Fibroblast of upper back skin (primary cell): ENCODE measurements around the gene RBBP4.
A peak's percentile ranks its signal among the peaks of the same experiment; 100 is the strongest.
"Not testable (repeated sequence)": the region's sequence is repeated elsewhere in the genome, so short reads cannot be mapped to it uniquely, and the experiment has no call there.

Source experiments
- DNase-seq: peaks from one replicate; pipeline ENCODE4 v3.0.0-alpha.2; 2013

The RBBP4 gene

DNA sequence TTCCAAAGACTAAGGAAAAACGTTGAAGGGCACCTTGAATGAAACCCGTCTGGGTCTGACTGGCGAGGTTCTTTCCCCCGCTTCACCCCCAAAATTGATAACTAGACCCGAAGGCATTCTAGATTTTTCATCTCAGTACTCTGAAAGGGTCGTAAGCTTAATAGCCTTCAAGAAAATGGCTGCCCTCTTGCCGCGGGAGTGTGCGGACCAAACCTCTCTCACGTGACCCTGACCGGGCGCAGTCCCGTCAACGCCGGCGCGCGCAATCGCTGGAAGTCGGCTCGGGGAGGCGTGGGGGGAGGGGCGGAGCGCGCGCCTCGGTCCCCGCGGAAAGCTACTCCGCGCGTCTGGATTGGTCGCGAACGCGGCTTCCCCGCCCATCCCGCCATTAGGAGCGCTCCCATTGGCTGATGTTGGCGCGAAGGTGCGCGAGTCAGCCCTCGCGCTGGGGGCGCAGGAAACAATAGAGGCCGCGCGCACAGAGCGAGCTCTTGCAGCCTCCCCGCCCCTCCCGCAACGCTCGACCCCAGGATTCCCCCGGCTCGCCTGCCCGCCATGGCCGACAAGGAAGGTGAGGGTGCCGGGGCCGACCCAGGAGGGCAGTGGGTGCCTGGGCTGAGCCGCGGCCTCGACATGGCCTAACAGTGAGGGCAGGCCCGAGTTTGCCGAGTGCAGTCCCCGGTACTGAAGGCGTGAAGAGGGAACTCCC is at the start of gene RBBP4:
Gene RBBP4, plus strand, starts transcription at position 457 of the 709 bp plus-strand sequence. Its CDS starts 99 bp downstream, at position 556.
- peak; percentile 97 for DNase-seq

DNA sequence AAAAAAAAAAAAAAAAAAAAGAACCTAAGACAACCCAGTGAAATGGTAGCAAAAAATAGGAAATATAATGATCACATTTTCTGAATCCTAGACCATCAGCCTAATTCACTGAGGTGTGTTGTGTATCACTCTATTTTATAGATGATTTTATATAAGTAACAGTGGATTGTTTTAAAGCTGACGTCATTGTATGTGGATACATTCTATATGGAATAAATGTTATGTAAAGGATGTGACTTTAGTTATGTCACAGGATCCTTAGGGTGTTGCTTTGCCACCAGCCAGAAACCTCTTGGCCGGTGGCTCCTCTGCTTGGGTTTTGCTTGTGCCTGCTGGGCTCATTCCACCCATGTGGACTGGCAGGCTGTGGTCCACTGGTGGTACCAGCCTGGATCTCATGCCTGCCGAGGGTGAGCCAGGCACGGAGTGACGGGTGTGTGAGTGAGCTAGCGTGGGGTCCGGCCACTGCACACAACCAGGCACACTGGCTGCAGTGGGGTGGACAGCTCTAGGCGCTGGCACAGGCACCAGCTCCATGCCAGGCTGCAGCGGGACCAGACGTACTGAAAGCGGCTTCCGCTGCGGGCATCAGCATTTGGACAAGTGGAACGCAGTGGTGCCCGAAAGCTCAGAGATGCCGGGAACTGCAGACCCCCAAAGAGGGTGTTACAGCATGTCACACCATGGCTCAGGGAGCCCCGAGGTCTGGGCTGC is 45.1 kb upstream of the RBBP4 start:
- DNase-seq, result no peak

DNA sequence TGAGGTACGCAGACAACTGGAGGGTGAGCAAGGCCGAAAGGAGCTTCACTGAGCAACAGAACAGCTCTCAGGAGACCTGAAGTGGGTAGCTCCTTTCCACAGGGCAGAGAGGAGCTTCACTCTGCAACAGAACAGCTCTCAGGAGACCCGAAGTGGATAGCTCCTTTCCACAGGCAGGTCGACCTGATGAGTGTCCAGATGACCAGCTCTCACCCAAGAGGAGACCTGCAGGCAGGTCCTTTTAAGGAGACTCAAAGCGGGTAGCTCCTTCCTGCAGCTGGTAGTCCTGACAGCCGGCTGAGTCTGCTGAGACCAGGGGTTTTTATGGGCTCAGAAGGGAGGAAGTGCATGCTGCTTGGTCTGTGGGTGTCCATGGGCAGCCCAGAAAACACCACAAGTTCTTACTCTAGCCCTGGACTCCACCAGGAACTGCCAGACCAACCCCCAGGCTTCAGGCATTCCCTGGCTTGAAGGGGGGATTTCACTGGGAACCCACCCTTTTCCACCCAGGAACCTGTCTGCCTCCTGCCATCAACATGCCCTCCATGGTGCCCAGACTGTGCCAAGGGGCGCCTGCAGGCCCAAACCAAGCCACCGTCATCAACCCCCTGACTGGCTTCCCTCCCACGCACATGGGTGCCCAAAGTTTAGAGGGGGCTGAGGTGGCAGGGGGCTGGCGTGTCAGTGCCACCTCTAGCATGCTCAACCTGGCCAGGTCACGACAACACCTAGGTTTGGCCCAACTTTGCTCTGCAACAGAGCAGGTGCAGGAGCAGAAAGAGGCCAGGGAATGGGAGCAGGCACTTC is 44.2 kb upstream of the RBBP4 start:
- no peak for DNase-seq

DNA sequence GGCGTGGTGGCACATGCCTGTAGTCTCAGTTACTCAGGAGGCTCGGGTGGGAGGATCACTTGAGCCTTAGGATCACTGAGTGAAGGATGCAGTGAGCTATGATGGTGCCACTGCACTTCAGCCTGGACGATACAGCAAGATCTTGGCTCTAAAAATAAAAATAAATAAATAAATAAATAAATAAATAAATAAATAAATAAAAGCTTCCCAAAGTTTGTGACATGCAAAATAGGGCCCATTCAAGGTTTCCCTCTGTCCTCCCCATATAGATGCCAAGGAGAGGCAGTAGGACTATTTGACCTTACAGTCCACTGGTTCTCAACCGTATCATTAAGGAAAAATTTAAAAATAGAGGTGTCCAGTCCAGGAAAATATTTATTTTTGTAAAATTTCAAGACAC is 41.8 kb upstream of the RBBP4 start:
- no peak for DNase-seq

DNA sequence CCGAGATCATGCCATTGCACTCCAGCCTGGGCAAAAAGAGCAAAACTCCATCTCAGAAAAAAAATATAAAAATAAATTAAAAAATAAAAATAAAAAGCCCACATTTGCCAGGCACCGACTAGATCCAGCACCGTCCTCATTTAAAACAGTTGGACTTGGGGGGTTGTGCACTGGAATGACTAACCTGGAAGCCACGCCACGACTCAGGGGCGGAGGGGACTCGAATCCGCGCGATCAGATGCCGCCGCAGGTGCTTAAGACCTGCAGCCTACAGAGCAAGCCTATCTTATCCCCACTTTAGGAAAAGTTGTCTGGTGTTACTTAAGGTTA is 39.2 kb upstream of the RBBP4 start:
- no peak for DNase-seq

DNA sequence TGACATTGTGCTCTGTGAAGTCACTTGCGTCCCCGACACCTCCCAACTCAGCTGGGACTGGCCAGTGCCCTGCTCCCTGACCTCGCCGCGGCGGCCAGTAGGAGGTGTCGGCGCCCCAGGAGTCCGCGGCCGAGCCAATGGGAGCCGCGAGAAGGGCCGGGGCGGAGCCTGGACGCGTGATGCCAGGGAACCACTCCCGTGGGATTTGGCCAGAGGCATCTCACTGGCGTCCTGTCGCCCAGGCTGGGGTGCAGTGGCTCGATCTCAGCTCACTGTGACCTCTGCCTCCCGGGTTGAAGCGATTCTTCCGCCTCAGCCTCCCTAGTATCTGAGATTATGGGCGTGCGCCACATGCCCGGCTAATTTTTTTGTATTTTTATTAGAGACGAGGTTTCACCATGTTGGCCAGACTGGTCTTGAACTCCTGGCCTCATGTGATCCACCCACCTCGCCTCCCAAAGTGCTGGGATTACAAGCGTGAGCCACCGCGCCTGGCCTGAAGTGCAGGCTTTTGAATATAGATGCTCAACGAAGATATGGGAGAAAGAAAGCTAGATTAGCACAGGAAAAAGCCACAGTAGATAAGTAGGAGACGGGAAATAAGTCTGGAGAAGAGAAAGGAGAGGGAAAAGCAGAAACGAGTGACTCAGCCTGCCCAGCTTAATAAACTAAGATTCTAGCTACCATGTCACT is 38.7 kb upstream of the RBBP4 start:
- DNase-seq, result peak; percentile 71

DNA sequence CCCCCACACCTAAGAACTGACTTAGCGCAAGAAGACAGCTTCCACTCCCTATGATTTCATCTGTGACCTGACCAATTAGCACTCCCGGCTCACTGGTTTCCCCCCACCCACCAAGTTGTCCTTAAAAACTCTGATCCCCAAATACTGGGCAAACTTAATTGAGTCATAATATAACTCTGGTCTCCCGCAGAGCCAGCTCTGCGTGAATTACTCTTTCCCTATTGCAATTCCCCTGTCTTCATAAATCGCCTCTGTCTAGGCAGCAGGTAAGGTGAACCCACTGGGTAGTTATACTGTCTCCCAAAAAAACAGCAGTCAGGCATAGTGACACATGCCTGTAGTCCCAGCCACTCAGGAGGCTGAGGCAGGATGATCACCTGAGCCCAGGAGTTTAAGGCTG is 37.5 kb upstream of the RBBP4 start:
- no peak for DNase-seq

DNA sequence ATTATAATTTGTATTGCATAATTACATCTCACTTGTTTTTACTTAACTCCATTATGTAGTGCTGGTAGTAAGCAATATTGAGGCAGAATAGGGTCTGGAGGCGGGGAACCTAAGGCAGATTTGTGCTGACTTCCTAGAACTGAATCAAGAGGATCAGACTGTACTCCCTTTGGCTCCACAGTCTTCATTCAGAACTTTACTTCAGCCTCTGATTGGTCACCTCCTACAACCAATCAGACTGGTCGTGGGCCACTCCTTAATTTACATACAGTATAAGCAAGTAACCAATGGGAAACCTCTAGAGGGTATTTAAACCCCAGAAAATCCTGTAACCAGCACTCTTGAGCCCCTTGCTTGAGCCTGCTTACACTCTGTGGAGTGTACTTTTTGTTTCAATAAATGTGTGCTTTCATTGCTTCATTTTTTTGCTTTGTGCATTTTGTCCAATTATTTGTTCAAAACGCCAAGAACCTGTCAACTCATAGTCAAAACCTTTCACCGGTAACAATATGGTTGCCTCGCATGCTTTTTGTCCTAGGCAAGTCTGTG is 32.3 kb upstream of the RBBP4 start:
- DNase-seq, result no peak

DNA sequence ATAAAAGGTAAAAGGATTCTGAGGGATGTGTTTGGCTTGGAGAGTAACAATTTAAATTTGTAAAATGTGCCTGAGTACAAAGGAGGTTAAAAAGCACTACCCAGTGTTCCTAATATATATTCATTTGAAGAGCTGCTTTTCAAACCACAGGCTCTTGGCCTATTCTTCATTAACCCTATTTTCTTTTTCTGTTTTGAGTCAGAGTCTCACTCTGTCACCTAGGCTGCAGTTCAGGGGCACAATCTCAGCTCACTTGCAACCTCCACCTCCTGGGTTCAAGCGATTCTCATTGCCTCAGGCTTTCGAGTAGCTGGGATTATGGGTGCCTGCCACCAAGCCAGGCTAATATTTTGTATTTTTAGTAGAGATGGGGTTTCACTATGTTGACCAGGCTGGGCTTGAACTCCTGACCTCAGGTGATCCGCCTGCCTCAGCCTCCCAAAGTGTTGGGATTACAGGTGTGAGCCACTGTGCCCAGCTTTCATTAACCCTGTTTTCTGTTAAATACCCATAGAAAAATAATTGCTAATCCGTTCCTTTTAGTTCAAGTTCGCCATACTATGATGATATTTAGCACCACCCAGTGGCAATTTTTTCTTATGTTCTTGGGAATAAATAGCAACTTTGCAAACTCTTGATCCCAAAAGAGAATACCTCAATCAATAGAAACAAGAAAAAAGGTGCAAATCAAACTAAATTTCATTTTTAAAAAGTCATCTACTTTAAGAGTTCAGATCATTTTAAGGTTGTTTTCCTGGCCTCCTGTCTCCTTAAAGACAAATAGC is 31.1 kb upstream of the RBBP4 start:
- peak; percentile 20 for DNase-seq

DNA sequence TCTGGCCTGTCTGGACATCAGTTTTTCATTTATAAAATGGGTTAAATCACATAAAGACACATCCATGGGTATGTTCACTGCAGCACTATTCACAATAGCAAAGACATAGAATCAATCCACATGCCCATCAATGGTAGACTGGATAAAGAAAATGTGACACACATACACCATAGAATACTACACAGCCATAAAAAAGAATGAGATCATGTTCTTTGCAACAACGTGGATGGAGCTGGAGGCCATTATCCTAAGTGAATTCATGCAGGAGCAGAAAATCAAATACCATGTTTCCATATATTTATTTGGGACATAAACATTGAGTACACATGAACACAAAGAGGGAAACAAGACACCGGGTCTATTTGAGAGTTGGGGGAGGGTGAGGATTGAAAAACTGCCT is 28.8 kb upstream of the RBBP4 start:
- DNase-seq, result no peak

DNA sequence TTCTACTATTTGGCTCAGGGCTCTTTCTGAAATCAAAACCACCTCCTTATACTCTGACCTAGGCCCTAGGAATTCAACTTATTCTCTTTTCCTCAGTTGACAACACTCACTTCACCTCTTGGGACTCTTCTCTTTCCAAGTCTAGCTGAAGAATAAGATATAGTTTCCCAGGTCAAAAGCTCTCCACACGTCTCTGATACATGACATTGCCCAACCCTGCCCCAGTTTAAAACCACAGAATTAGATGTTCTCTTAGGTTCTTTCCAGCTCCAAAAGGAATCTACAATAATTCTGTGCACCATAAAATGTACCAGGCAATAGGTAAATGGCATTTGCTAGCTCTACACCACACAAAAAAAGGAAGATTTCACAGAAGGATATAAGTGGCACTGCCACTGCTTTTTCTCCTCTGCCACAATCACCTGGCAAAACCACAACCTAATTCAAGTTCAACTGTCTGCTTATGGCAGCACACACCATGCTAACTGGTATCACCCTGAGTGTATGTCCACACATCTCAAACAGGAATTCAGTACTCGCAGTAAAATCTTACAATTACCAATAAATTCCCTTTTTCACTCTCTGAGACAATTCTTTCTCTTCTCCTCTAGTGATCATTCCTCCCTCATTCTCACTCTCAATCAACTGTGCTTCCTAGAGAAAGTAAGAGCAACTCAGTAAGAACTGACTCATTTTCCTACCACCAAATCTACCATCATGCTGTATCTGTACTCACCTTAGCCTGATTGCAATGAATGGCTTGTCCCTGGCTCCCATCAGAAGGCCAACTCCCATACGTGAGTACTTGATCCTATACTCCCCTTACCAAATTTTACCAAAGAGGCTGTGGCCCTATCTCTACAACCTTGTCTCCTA is 28.0 kb upstream of the RBBP4 start:
- DNase-seq, result no peak

DNA sequence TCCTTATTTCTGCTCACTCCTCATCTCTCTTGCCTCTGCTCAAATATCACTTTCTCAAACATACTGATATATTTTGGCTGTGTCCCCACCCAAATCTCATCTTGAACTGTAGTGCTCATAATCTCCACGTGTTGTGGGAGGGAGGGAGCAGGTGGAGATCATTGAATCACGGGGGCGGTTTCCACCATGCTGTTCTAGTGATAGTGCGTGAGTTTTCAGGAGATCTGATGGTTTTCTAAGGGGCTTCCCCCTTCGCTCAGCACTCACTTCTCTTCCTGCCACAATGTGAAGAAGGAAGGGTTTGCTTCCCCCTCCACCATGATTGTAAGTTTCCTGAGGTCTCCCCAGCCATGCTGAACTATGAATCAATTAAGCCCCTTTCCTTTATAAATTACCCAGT is 27.2 kb upstream of the RBBP4 start:
- DNase-seq, result no peak

DNA sequence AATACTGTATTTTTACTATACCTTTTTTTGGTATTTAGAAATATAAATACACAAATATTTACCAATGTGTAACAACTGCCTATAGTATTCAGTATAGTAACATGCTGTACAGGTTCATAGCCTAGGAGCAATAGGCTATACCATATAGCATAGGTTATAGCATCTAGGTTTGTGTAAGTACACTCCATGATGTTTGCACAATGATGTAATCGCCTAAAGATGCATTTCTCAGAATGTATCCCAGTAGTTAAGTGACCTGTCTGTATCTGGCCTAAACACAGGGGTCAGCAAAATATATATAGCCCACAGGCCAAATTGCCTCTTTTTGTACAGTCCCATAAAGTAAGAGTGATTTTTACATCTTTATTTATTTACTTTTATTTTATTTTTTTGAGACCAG is 24.8 kb upstream of the RBBP4 start:
- DNase-seq, result no peak

DNA sequence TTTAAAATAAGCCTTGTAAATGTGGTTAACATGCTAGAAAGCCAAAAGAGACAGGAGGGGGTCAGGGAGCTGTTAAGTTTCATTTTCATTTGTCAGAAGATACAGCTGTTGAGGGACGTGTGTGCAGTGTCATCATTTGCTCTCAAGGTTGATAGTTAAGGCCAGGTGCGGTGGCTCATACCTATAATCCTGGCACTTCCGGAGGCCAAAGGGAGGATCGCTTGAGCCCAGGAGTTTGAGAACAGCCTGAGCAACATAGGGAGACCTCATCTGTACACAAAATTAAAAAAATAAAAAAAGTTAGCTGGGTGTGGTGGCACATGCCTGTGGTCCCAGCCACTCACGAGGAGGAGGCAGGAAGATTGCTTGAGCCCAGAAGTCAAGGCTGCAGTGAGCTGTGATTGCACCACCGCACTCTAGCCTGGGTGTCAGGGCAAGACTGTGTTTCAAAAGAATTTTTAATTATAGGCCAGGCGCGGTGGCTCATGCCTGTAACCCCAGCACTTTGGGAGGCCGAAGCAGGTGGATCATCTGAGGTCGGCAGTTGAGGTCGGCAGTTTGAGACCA is 23.3 kb upstream of the RBBP4 start:
- DNase-seq, result no peak

DNA sequence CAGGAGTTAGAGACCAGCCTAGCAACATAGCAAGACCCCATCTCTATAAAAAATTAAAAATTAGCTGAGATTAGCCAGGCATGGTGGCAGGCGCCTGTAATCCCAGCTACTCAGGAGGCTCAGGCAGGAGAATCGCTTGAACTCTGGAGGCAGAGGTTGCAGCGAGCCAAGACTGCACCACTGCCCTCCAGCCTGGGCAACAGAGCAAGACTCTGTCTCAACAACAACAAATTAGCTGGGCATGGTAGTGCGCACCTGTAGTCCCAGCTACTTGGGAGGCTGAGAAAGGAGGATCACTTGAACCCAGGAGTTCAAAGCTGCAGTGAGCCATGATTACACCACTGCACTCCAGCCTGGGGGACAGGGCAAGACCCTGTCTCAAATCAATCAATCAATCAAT is 20.8 kb upstream of the RBBP4 start:
- DNase-seq, result not testable (repeated sequence)

DNA sequence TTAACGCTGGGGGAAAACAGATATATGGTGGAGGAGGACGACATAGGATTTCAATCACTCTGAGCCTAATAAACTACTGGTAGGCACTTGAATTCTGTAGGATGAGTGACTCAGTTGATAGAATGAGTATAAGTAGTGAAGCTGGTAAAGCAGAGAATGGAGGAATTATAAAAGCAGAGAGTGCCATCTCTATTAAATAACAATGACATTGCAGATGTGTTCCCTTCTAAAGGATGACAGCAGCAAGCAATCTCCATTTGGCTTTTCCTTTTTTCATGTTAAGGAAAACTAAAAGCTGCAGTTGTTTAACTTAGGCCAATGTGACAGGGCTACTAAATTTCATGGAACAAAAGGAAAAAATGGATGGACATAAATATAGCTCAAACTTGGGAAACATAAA is 18.2 kb upstream of the RBBP4 start:
- no peak for DNase-seq

DNA sequence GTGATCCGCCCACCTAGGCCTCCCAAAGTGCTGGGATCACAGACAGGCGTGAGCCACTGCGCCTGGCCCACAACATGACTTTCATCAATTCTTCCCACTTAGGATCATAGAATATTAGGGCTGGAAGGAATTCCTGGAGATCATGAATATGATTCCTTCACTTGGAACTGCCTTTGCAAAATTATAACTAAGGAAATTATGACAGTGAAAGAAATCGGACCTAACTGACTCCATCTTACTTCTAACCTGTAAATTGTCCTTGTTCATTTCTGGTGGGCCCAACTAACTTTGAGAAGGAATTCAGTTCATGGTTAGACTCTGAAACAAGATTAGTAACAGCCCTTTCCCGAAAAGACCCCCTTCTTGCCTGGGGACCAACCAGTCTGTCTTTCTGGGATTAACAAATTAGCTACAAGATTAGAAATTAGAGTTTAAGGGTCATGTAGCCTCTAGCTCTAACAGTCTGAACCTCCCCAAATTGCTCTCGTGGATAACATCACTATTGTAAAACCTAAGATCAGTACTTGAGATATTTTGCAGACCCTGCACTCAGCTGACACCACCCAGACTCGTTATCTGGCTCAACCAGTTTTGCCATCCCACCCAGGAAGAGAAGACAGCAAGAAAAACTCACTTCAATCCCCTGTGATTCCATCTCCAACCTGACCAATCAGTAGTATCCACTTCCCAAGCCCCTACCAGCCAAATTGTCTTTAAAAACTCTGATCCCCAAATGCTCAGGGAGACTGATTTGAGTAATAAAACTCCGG is 15.3 kb upstream of the RBBP4 start:
- DNase-seq, result no peak

DNA sequence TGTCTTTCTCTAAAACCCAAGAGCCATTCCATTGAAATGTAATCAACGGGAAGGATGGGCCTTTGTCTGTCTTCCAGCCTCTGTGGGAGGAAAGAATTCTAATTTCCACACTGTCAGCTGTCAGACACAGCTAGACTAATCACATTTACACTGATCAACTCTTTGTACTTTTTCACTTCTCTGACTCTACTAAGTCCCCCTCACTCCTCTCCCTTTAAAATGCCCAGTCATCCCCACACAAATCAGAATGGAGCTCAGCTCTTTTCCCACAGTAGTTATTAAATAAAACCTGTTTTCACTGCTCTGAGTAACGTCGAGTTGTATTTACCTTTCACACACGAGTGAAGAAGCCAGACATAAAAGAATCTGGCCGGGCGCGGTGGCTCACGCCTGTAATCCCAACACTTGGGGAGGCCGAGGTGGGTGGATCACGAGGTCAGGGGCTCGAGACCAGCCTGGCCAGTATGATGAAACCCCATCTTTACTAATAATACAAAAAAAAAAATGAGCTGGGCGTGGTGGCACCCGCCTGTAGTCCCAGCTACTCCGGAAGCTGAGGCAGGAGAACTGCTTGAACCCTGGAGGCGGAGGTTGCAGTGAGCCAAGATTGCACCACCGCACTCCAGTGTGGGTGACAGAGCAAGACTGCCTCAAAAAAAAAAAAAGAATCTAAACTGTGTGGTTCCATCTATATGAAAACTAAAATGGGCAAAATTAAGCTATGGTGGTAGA is 13.9 kb upstream of the RBBP4 start:
- DNase-seq, result no peak

DNA sequence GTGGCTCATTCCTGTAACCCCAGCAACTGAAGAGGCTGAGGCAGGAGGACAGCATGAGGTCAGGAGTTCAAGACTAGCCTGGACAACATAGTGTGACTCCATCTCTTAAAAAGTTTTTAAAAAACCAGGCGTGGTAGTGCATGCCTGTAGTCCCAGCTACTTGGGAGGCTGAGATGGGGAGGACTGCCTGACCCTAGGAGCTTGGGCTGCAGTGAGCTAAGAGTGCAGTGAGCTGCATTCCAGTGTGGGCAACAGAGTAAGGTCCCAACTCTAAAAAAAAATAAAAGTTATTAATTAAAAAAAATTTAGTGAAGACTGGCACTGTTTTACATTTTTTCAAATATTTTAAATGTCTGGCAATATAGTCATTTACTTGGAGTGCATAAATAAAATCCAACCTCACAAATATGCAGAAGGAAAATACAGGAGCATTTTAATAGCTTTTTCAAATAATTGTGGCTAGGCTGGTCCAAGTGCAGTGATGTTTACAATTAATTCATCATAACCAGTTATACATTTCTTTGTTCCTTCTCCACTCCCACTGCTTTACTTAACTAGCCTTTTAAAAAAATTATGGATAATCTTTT is 11.4 kb upstream of the RBBP4 start:
- peak; percentile 58 for DNase-seq
